ENCODE data around the gene MTMR3. TPM values are rescaled to one million over a fixed set of nuclear protein-coding genes. Genes with fewer than 3 reads are reported as not detected.

MTMR3 gene
- total RNA-seq, 1 experiment from 2014 or later = 27.3 TPM

- H3K36me3 ChIP-seq (ENCODE audit: control insufficient read depth, insufficient read depth, low read length) = no peaks in the 10 kb centered on the region
- Mint-ChIP-seq H3K27me3 (ENCODE audit: insufficient read depth, unreplicated experiment) (no peaks in the 10 kb centered on the region), H3K27ac (ENCODE audit: unreplicated experiment) (no peak overlapping the region), H3K9me3 (ENCODE audit: unreplicated experiment) (no peaks in the 10 kb centered on the region), H3K4me1 (ENCODE audit: low read depth, unreplicated experiment) (peaks cover 28% of the 10 kb centered on the region), H3K36me3 (ENCODE audit: insufficient read depth, unreplicated experiment) (no peaks in the 10 kb centered on the region), H3K4me3 (ENCODE audit: unreplicated experiment) (no peak overlapping the region)
- TF ChIP-seq, protein P1, sequence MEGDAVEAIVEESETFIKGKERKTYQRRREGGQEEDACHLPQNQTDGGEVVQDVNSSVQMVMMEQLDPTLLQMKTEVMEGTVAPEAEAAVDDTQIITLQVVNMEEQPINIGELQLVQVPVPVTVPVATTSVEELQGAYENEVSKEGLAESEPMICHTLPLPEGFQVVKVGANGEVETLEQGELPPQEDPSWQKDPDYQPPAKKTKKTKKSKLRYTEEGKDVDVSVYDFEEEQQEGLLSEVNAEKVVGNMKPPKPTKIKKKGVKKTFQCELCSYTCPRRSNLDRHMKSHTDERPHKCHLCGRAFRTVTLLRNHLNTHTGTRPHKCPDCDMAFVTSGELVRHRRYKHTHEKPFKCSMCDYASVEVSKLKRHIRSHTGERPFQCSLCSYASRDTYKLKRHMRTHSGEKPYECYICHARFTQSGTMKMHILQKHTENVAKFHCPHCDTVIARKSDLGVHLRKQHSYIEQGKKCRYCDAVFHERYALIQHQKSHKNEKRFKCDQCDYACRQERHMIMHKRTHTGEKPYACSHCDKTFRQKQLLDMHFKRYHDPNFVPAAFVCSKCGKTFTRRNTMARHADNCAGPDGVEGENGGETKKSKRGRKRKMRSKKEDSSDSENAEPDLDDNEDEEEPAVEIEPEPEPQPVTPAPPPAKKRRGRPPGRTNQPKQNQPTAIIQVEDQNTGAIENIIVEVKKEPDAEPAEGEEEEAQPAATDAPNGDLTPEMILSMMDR (IDR thresholded peaks at IDR 0.05; ENCODE audit: insufficient read depth in 1 of 2, low read depth in 1 of 2, low read length in 1 of 2, severe bottlenecking in 1 of 2, unreplicated experiment in 1 of 2) = no peak
- POLR2A ChIA-PET = no interaction called here
- H3K9me3 ChIP-seq = no peaks in the 10 kb centered on the region
- H3K4me3 ChIP-seq (ENCODE audit: low read depth, low read length) = no peak overlapping the region
- intact Hi-C loops (cut with micrococcal nuclease; ENCODE audit: unreplicated experiment) = no loop called here
- no TSS peak for BruUV-seq (replicated peaks)
- no peak for DNase-seq
- 0 out of 2 replicates have a peak, but pooled peaks cover 3% of the 10 kb centered on the region for H3K4me1 ChIP-seq
- no peaks in the 10 kb centered on the region for H3K27me3 ChIP-seq (replicated peaks; ENCODE audit: control insufficient read depth, insufficient read depth, low read length)
- CTCF ChIA-PET = no interaction called here
Observed at GRCh38 chr22:29914165-29914564, 31.2 kb downstream of the MTMR3 start.

DNA sequence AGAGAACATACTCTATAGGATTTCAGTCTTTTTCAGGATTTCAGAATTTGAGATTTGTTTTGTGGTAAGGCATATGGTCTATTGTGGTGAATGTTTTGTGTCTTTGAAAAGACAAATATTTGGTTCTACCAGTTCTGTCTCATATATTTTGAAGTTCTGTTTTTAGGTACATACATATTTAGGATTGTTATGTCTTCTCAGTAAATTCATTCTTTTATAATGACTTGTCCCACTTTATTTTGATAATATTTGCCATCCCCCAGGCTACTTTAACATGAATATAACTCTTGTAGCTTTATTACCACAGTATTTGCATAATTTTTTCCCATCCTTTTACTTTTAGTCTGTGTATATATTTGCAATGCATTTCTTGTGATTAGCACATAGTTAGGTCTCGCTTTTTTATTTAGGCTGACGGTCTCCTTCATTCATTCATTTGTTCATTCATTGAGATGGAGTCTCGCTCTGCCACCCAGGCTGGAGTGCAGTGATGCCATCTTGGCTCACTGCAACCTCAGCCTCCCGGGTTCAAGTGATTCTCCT lies 32.1 kb downstream of the MTMR3 start:
- no peaks in the 10 kb centered on the region for H3K9me3 ChIP-seq
- Mint-ChIP-seq H3K9me3 (ENCODE audit: unreplicated experiment) (no peaks in the 10 kb centered on the region), H3K27me3 (ENCODE audit: insufficient read depth, unreplicated experiment) (no peaks in the 10 kb centered on the region), H3K4me1 (ENCODE audit: low read depth, unreplicated experiment) (peaks cover 31% of the 10 kb centered on the region), H3K36me3 (ENCODE audit: insufficient read depth, unreplicated experiment) (no peaks in the 10 kb centered on the region), H3K4me3 (ENCODE audit: unreplicated experiment) (no peak overlapping the region), H3K27ac (ENCODE audit: unreplicated experiment) (no peak overlapping the region)
- H3K4me3 ChIP-seq (ENCODE audit: low read depth, low read length) = no peak overlapping the region
- 0 out of 2 replicates have a peak, but pooled peaks cover 3% of the 10 kb centered on the region for H3K4me1 ChIP-seq
- DNase-seq = no peak
- ChIA-PET CTCF (no interaction called here), POLR2A (no interaction called here)
- TF ChIP-seq, protein P1 (IDR thresholded peaks at IDR 0.05; ENCODE audit: insufficient read depth in 1 of 2, low read depth in 1 of 2, low read length in 1 of 2, severe bottlenecking in 1 of 2, unreplicated experiment in 1 of 2) = no peak
- H3K36me3 ChIP-seq (ENCODE audit: control insufficient read depth, insufficient read depth, low read length) = no peaks in the 10 kb centered on the region
- intact Hi-C loops (cut with micrococcal nuclease; ENCODE audit: unreplicated experiment) = no loop called here
- no TSS peak for BruUV-seq (replicated peaks)
- no peaks in the 10 kb centered on the region for H3K27me3 ChIP-seq (replicated peaks; ENCODE audit: control insufficient read depth, insufficient read depth, low read length)

DNA sequence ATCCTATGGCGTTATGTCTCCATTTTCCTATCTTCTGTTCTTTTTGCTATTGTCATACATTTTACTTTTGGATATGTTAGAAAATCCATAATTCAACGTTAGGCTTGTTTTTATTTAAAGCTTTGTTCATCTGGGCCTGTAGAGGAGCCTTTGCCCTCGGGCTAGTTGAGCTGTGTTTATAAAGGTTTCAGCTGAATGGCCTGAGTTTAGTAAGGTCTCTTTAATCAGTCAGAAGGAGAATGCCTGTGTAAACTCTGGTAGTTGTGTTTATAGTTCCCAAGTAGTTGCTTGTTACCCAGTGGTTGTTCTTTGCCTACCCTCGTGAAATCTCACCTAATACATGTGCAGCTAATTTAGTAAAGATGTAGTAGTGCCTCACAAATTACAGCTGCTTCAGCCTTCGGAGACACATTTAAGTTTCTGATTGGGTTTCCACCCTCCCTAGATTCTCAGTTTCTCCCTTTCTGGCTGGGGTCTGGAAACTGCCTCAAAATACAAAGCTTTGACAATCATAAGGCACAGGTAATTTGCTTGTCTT lies 33.1 kb downstream of the MTMR3 start:
- BruUV-seq (replicated peaks) = no TSS peak
- H3K4me1 ChIP-seq = 0 out of 2 replicates have a peak, but pooled peaks cover 3% of the 10 kb centered on the region
- Mint-ChIP-seq H3K27me3 (ENCODE audit: insufficient read depth, unreplicated experiment) (no peaks in the 10 kb centered on the region), H3K4me1 (ENCODE audit: low read depth, unreplicated experiment) (peaks cover 31% of the 10 kb centered on the region), H3K27ac (ENCODE audit: unreplicated experiment) (no peak overlapping the region), H3K4me3 (ENCODE audit: unreplicated experiment) (no peak overlapping the region), H3K9me3 (ENCODE audit: unreplicated experiment) (no peaks in the 10 kb centered on the region), H3K36me3 (ENCODE audit: insufficient read depth, unreplicated experiment) (no peaks in the 10 kb centered on the region)
- no peaks in the 10 kb centered on the region for H3K27me3 ChIP-seq (replicated peaks; ENCODE audit: control insufficient read depth, insufficient read depth, low read length)
- CTCF ChIA-PET = interaction anchor here (0.6 kb wide), 1 partner anchor 173 kb away, joined by 3 read pairs; no protein-coding TSS in a partner anchor
- POLR2A ChIA-PET = no interaction called here
- no peak overlapping the region for H3K4me3 ChIP-seq (ENCODE audit: low read depth, low read length)
- no peaks in the 10 kb centered on the region for H3K36me3 ChIP-seq (ENCODE audit: control insufficient read depth, insufficient read depth, low read length)
- no peaks in the 10 kb centered on the region for H3K9me3 ChIP-seq
- DNase-seq = peak in 1 of 2 experiments; percentile 15
- TF ChIP-seq, protein P1 (IDR thresholded peaks at IDR 0.05; ENCODE audit: insufficient read depth in 1 of 2, low read depth in 1 of 2, low read length in 1 of 2, severe bottlenecking in 1 of 2, unreplicated experiment in 1 of 2) = no peak
- intact Hi-C loops (cut with micrococcal nuclease; ENCODE audit: unreplicated experiment) = no loop called here

Data from Caco-2 (cell line).